CD14-positive monocyte (primary cell): ENCODE measurements around the gene SULT2B1. TPM values are rescaled to one million over a fixed set of nuclear protein-coding genes. Genes with fewer than 3 reads are reported as not detected.

Experiments
- DNase-seq, 3 donors: peaks; one replicate each; pipeline ENCODE4 v3.0.0-alpha.2; 2011 to 2022
- H2AFZ ChIP-seq: 2 replicates; pipeline ENCODE4 v1.6.0; 2012; ENCODE audit warnings: mild to moderate bottlenecking, low read depth, low read length, inconsistent platforms; ENCODE audit not compliant: insufficient read depth, poor library complexity, severe bottlenecking
- H3K27ac ChIP-seq, 2 donors: 1 replicate in 1 of 2; 2 replicates in 1 of 2; pipeline ENCODE4 v1.5.1; 2012 to 2013; ENCODE audit warnings: low read length in 2 of 2, control low read depth in 1 of 2, inconsistent platforms in 1 of 2, low read depth in 1 of 2, mild to moderate bottlenecking in 1 of 2
- H3K27me3 ChIP-seq, 2 donors: one replicate each; pipeline versions ENCODE4 v1.6.0 to v1.6.1; 2011 to 2013; ENCODE audit warnings: low read length in 2 of 2; ENCODE audit not compliant: control insufficient read depth in 2 of 2, insufficient read depth in 2 of 2
- H3K36me3 ChIP-seq, 2 donors: replicated peaks in 1 of 2; 1 replicate in 1 of 2; 2 replicates in 1 of 2; pipeline versions ENCODE4 v1.5.1 to v1.6.1; 2012 to 2013; ENCODE audit warnings: low read length in 2 of 2, control low read depth in 1 of 2, inconsistent platforms in 1 of 2, mild to moderate bottlenecking in 1 of 2; ENCODE audit not compliant: insufficient read depth in 2 of 2, control insufficient read depth in 1 of 2
- H3K4me1 ChIP-seq, 2 donors: 1 replicate in 1 of 2; 2 replicates in 1 of 2; pipeline versions ENCODE4 v1.5.1 to v1.6.1; 2012 to 2013; ENCODE audit warnings: low read length in 2 of 2, control low read depth in 1 of 2, inconsistent platforms in 1 of 2, mild to moderate bottlenecking in 1 of 2, moderate library complexity in 1 of 2; ENCODE audit not compliant: insufficient read depth in 2 of 2, control insufficient read depth in 1 of 2
- H3K4me2 ChIP-seq: replicated peaks from 2 replicates; pipeline ENCODE3; 2012; ENCODE audit warnings: low read length, moderate library complexity, mild to moderate bottlenecking; ENCODE audit not compliant: poor library complexity, severe bottlenecking; ENCODE audit errors: extremely low read depth
- H3K4me3 ChIP-seq, 3 experiments: fragments of 200-600 bp in 1 of 3; sonication (generic) in 1 of 3; replicated peaks in 1 of 3; 1 replicate in 2 of 3; 2 replicates in 1 of 3; pipeline ENCODE4 v1.5.1; 2011 to 2013; ENCODE audit warnings: low read length in 3 of 3, mild to moderate bottlenecking in 3 of 3, control low read depth in 2 of 3, low read depth in 2 of 3, inconsistent platforms in 1 of 3, moderate library complexity in 1 of 3
- H3K79me2 ChIP-seq: 2 replicates; pipeline ENCODE4 v1.6.0; 2012; ENCODE audit warnings: mild to moderate bottlenecking, control low read depth, inconsistent platforms, low read length, moderate library complexity; ENCODE audit not compliant: insufficient read depth
- H3K9ac ChIP-seq: 2 replicates; pipeline ENCODE4 v1.6.0; 2017; ENCODE audit warnings: low read length, mild to moderate bottlenecking; ENCODE audit not compliant: insufficient read depth, poor library complexity, severe bottlenecking
- H3K9me3 ChIP-seq, 2 donors: replicated peaks in 1 of 2; 1 replicate in 1 of 2; 2 replicates in 1 of 2; pipeline versions ENCODE4 v1.5.1 to v1.6.1; 2012 to 2013; ENCODE audit warnings: low read length in 2 of 2, control low read depth in 1 of 2; ENCODE audit not compliant: control insufficient read depth in 1 of 2, insufficient read depth in 1 of 2
- H4K20me1 ChIP-seq: 2 replicates; pipeline ENCODE4 v1.6.0; 2012; ENCODE audit warnings: mild to moderate bottlenecking, low read length, control low read depth, moderate library complexity; ENCODE audit not compliant: insufficient read depth
- H3K27ac Mint-ChIP-seq, 7 donors: one replicate each; pipeline ENCODE4 v1.8.0; 2020; ENCODE audit warnings: mild to moderate bottlenecking in 7 of 7, mixed read lengths in 7 of 7, moderate library complexity in 6 of 7, inconsistent platforms in 2 of 7
- H3K27me3 Mint-ChIP-seq, 3 donors: one replicate each; pipeline ENCODE4 v1.8.0; 2021 to 2022; ENCODE audit warnings: low read depth in 3 of 3, mild to moderate bottlenecking in 3 of 3, mixed read lengths in 3 of 3, moderate library complexity in 3 of 3, inconsistent platforms in 1 of 3
- H3K36me3 Mint-ChIP-seq, 2 donors: one replicate each; pipeline ENCODE4 v1.8.0; 2020; ENCODE audit warnings: mixed read lengths in 2 of 2, inconsistent platforms in 1 of 2, mild to moderate bottlenecking in 1 of 2
- H3K4me1 Mint-ChIP-seq: one replicate; pipeline ENCODE4 v1.8.0; 2020; ENCODE audit warnings: mild to moderate bottlenecking, mixed read lengths
- H3K4me3 Mint-ChIP-seq, 2 donors: one replicate each; pipeline ENCODE4 v1.8.0; 2020; ENCODE audit warnings: mild to moderate bottlenecking in 2 of 2, mixed read lengths in 2 of 2, moderate library complexity in 1 of 2
- H3K9me3 Mint-ChIP-seq, 7 donors: one replicate each; pipeline ENCODE4 v1.8.0; 2020 to 2022; ENCODE audit warnings: mixed read lengths in 7 of 7, mild to moderate bottlenecking in 6 of 7, moderate library complexity in 6 of 7, inconsistent platforms in 2 of 7
- CTCF ChIP-seq: fragments of 200-600 bp; IDR thresholded peaks from one replicate; pipeline ENCODE4 v1.8.0; 2022; ENCODE audit warnings: antibody characterized with exemption, mild to moderate bottlenecking
- WGBS: methylation state at CpG from one replicate; pipeline ENCODE4 v1.1.5; 2013; ENCODE audit warnings: missing lambda C conversion rate; ENCODE audit not compliant: insufficient coverage; 5-methylcytosine and 5-hydroxymethylcytosine counted together
- intact Hi-C, 2 donors: fragments of 100-400 bp; cut with micrococcal nuclease; formaldehyde crosslinking; loops; one replicate each; pipeline versions ENCODE4 v1.15.0 to v1.15.1; 2023
- polyA plus RNA-seq, 3 donors: library from polyadenylated mRNA; depleted of rRNA in 1 of 3; unstranded in 2 of 3; stranded (reverse) in 1 of 3; fragments of 300-500 nt in 2 of 3; fragments of >200 nt in 1 of 3; fragmentation: Illumina TruSeq in 2 of 3; gene quantifications; 1 replicate in 2 of 3; 2 replicates in 1 of 3; pipeline ENCODE4 v1.2.3, GENCODE V29; 2012 to 2021

SULT2B1 gene
- polyA plus RNA-seq, 3 donors, result 0.09 to 0.40 TPM; not detected in 1

GRCh38 chr19:48514123-48514458 is 37.9 kb upstream of the SULT2B1 start:
- H3K36me3 ChIP-seq, result no peaks in the 10 kb centered on the region
- Mint-ChIP-seq H3K4me3 (no peak overlapping the region), H3K27ac (peak overlapping the region in 1 of 7 donors; percentile 57), H3K4me1 (peaks cover 11% of the 10 kb centered on the region), H3K36me3 (peaks cover 0 to 5% of the 10 kb centered on the region in 2 donors), H3K27me3 (peaks cover 3 to 27% (median 17%) of the 10 kb centered on the region in 3 donors), H3K9me3 (peaks cover 0 to 9% (median 6%) of the 10 kb centered on the region in 7 donors)
- peak overlapping the region in 1 of 3 experiments; percentile 92 for H3K4me3 ChIP-seq
- H3K79me2 ChIP-seq, result no peaks in the 10 kb centered on the region
- no peak overlapping the region for H3K9ac ChIP-seq
- no peaks in the 10 kb centered on the region for H4K20me1 ChIP-seq
- H3K4me1 ChIP-seq, result peaks cover 11 to 19% of the 10 kb centered on the region in 2 donors
- H3K9me3 ChIP-seq, result peaks cover 4 to 11% of the 10 kb centered on the region in 2 donors
- H2AFZ ChIP-seq, result peak overlapping the region; percentile 97
- TF ChIP-seq CTCF, result no peak
- H3K27ac ChIP-seq, result no peak overlapping the region
- intact Hi-C loops, result no loop called here
- DNase-seq, result no peak
- peaks cover 20 to 37% of the 10 kb centered on the region in 2 donors for H3K27me3 ChIP-seq
- 65% methylated on average over 7 of the region's 11 CpGs for WGBS
- H3K4me2 ChIP-seq, result peak overlapping the region; percentile 99

- Histone ChIP-seq H3K27me3 (peaks cover 14 to 19% of the 10 kb centered on the region in 2 donors), H3K79me2 (no peaks in the 10 kb centered on the region), H4K20me1 (no peaks in the 10 kb centered on the region), H3K9ac (no peak overlapping the region), H3K4me2 (no peak overlapping the region), H3K36me3 (no peaks in the 10 kb centered on the region), H2AFZ (no peak overlapping the region), H3K9me3 (peaks cover 0 to 11% of the 10 kb centered on the region in 2 donors), H3K27ac (no peak overlapping the region), H3K4me3 (no peak overlapping the region), H3K4me1 (peaks cover 11 to 12% of the 10 kb centered on the region in 2 donors)
- Mint-ChIP-seq H3K27me3 (peaks cover 3 to 12% (median 5%) of the 10 kb centered on the region in 3 donors), H3K27ac (peak overlapping the region in 1 of 7 donors; percentile 47), H3K9me3 (peaks cover 0 to 2% (median 0%) of the 10 kb centered on the region in 7 donors), H3K36me3 (no peaks in the 10 kb centered on the region), H3K4me3 (no peak overlapping the region), H3K4me1 (peaks cover 3% of the 10 kb centered on the region)
- DNase-seq, result no peak
- intact Hi-C loops, result no loop called here
- no peak for TF ChIP-seq CTCF
- WGBS, result 91% methylated on average over 8 of the region's 8 CpGs
Observed at GRCh38 chr19:48516536-48516935, 35.4 kb upstream of the SULT2B1 start.
